Activated CD8-positive, alpha-beta memory T cell treated with anti-CD3 and anti-CD28 coated beads, Interleukin-2, amount 50 U/mL, for 24 hours (primary cell): ENCODE measurements around the gene C4B.
"Not testable (repeated sequence)": the region's sequence is repeated elsewhere in the genome, so short reads cannot be mapped to it uniquely, and the experiment has no call there.

Source experiments
- DNase-seq: peaks from one replicate; pipeline ENCODE4 v3.0.0-alpha.2; 2020; ENCODE audit errors: extremely low read depth

Gene C4B

DNA sequence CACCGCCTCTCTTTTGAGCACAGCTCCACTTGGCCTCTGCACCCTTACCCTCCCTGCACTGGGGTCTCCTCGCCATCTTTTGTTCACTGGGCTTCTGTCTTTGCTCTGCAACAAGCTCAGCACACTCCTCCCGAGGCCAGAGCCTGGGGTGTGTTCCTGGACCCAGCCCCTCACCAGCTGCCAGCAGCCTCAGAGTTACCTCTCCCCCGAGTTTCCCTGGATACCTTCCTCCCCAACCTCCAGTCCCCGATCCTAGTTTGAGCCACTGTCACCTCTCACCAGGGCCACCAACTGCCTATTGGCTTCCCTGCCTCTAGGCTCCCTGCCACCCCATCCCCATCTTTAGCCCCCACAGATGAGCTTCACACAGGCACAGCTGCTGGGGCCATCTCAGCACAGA is 36.0 kb downstream of the C4B start:
- no peak for DNase-seq

DNA sequence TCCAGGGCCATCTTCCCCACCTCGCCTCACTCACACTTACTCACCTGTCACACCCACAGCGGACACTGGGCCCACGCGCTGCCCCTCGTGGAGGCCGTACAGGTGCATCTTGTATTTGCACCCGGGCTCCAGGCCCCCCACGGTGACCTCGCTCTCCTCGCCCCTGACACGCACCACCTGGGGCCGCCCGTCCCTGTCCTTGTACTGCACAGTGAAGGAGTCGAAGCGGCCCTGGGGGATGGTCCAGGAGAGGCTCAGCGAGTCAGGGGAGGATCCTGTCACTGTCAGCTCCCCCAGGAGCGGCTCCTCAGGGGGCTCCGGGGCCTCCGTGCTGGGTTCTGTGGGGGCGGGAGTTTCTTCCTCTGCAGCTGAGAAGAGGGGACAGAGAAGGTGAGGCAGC is 38.0 kb downstream of the C4B start:
- DNase-seq: not testable (repeated sequence)

- not testable (repeated sequence) for DNase-seq
Measured at GRCh38 chr6:32053314-32053713, 38.7 kb downstream of the C4B start.

DNA sequence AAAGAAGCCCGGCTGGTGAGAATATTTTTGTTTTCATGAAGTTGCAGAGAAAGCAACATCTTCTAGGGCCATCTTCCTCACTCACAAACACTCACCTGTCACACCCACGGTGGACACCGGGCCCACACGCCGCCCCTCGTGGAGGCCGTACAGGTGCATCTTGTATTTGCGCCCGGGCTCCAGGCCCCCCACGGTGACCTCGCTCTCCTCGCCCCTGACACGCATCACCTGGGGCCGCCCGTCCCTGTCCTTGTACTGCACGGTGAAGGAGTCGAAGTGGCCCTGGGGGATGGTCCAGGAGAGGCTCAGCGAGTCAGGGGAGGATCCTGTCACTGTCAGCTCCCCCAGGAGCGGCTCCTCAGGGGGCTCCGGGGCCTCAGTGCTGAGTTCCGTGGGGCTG is 41.2 kb downstream of the C4B start:
- not testable (repeated sequence) for DNase-seq

- DNase-seq: no peak
Measured at GRCh38 chr6:32056254-32056653, 41.7 kb downstream of the C4B start.

DNA sequence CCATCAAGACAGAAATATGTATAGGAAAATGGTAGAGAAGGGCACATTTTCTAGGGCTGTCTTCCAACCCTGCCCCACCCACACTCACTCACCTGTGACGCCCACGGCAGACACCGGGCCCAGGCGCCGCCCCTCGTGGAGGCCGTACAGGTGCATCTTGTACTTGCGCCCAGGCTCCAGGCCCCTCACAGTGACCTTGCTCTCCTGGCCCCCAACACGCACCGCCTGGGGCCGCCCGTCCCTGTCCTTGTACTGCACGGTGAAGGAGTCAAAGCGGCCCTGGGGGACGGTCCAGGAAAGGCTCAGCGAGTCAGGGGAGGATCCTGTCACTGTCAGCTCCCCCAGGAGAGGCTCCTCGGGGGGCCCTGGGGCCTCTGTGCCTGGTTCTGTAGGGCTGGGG is 43.4 kb downstream of the C4B start:
- DNase-seq: no peak

DNA sequence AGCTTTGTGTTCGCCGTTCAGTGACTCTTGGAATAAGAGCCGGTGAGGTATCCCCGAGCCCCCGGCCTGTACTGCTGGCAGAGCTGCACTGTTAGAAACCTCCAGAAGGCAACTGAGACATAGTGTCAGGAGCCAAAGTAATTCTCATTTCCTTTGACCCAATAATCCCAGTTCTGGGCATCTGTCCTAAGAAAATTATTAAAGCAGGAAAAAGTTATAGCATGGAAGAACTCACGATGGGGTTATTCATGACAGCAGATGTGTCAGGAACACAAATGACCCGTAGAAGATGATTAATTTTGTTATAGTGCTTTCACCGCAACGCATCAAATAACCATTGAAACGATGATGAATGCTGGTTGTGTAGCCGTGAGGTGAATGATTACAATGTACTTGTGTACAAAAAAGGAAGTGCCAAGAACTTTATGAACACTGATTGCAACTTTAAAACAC is 43.9 kb downstream of the C4B start:
- DNase-seq: no peak

DNA sequence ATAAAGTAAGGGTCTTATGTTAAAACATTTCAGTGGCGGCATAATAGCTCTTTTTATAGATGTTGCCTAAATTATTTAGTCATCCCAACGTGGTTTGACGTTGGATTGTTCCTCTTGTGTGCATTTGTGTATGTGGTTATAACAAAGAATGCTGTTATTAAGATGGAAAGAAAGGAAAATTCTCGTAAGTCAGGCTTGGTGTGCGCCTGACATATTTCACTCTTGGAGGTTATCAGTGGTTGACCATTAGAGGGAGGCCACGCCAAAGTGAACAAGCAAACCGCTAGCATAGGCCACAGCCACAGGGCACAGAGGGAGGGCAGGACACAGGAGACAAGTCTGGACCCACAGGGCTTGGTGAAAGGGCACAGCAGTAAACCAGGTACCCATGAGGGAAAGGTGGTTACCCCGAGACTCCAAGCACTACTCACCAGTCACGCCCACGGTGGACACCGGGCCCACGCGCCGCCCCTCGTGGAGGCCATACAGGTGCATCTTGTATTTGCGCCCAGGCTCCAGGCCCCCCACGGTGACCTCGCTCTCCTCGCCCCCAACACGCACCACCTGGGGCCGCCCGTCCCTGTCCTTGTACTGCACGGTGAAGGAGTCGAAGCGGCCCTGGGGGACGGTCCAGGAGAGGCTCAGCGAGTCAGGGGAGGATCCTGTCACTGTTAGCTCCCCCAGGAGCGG is 46.5 kb downstream of the C4B start:
- no peak for DNase-seq

DNA sequence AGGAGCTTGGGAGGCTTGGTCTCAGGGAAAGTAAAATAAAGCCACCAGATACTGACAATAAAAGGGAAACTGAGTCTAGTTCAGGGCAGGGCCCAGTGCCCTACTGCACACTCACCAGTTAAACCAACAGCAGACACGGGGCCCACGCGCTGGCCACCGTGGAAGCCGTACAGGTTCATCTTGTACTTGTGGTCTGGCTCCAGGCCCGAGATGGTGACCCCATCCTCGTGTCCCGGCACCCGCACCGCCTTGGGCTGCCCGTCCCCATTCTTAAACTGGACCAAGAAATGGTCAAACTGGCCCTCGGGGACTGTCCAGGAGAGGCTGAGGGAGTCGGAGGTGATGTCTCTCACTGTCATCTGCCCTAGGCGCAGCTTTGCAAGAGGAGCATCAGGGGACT is 50.1 kb downstream of the C4B start:
- DNase-seq: no peak

DNA sequence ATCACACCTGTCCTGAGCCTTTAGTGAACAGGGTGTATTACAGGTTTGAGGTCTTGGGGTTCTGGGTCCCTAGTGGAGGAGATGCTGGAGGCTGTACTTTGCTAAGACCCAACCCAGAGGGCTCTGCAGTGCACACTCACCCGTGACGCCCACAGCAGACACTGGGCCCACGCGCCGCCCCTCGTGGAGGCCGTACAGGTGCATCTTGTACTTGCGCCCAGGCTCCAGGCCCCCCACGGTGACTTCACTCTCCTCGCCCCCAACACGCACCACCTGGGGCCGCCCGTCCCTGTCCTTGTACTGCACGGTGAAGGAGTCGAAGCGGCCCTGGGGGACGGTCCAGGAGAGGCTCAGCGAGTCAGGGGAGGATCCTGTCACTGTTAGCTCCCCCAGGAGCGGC is 52.9 kb downstream of the C4B start:
- not testable (repeated sequence) for DNase-seq

GRCh38 chr6:32068315-32068714 is 53.7 kb downstream of the C4B start:
- not testable (repeated sequence) for DNase-seq

GRCh38 chr6:32068867-32069266 is 54.3 kb downstream of the C4B start:
- DNase-seq: no peak

GRCh38 chr6:32069460-32069859 is 54.9 kb downstream of the C4B start:
- DNase-seq: no peak

DNA sequence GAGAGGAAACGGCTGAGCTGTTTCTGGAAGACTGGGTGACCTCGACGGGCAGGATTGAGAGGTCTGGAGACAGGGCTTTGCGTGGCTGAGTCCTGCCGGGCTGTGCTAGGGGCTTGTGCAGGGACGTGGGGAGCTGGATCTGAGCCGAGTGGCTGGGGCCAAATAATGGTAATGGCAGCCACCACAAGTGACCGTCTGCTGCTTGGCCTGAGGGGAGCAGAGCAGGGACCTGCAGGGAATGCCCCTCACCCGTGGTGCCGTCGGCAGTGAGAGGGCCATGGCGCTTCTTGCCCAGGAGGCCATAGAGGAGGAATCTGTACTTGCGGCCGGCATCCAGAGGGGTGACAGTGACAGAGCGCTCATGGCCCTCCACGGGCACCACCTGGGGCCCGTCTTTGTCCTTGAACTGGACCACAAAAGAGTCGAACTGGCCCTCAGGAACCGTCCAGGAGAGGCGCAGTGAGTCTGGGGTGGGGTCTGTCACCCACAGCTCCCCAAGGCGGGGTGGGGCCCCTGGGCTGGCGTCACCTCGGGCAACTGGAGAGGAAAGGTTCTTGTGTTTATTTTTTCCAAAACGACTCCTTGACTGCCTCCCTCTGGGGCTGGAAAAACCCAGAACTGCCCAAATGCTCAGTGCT is 55.4 kb downstream of the C4B start:
- DNase-seq: no peak

DNA sequence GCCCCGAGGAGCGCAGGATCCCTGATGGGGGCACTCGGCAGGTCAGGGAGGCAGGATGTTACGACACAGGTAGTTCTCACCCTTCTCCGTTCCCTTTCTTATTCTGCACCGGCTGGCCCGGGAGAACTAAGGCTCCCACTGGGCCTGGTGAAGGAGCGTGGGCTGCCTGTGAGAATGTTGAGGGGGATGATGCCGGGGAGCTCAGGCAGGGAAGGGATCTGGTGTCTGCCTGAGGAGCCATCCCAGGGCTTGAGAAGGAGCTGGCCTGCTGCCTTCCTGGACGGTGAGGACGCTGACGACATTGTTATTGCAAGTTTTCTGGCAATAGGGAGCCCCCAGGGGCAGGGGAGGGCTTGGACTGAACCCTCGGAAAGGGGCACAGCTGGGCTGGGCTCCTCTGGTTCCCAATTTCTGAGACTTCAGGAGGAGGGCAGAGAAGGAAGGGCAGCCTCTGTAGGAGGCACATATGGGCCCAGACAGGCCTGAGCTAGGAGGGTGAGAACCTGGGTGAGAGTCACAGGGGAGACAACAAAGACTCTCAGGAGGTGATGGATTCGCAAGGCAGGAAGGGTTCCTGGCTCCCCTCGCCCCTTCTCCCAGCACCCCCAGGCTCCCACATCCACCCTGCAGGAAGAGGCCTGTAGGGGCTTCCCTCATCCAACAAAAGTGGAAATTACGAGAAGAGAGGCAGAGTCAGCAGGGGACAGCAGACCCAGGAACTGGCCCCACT is 56.4 kb downstream of the C4B start:
- no peak for DNase-seq

DNA sequence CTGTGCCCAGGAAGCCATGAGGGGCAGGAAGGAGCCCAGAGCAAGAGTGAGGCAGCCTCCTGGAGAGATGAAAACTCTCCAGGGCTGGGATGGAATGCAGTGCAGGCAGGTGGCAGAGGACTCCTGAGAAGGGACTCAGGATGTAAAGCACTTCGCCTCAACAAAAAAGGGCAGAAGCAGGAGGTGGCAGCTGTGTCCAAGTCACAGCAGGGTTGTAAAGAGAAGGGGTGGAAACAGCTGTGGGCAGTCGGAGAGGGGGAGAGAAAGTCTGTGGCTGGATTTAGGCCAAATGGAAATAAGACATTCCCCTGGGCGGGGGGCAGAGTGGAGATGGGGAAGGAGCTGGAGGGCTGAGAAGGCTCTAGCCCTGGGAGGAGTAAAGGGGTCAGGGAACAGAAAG is 58.5 kb downstream of the C4B start:
- DNase-seq: no peak

GRCh38 chr6:32073613-32074012 is 59.0 kb downstream of the C4B start:
- DNase-seq: no peak

GRCh38 chr6:32074996-32075532 is 60.5 kb downstream of the C4B start:
- no peak for DNase-seq

DNA sequence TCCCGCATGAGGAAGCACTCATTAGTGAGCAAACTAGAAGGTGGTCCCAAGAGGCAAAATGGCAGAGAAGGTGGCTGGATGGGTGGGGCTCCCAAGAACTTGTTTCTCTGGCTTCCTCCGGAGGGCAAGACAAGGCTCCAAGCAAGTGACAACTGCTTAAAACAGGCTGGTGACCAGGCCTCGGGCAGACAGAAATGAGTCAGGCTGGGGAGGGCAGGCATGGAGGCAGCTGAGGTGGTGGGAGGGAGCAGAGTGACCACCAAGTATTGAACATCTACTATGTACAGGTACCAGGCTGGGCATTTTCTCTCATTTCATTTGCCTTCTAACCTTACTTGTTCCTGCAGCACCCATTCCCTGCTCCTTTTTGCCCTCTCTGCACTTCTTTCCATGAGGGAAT is 61.2 kb downstream of the C4B start:
- no peak for DNase-seq

GRCh38 chr6:32076321-32076809 is 61.8 kb downstream of the C4B start:
- no peak for DNase-seq

DNA sequence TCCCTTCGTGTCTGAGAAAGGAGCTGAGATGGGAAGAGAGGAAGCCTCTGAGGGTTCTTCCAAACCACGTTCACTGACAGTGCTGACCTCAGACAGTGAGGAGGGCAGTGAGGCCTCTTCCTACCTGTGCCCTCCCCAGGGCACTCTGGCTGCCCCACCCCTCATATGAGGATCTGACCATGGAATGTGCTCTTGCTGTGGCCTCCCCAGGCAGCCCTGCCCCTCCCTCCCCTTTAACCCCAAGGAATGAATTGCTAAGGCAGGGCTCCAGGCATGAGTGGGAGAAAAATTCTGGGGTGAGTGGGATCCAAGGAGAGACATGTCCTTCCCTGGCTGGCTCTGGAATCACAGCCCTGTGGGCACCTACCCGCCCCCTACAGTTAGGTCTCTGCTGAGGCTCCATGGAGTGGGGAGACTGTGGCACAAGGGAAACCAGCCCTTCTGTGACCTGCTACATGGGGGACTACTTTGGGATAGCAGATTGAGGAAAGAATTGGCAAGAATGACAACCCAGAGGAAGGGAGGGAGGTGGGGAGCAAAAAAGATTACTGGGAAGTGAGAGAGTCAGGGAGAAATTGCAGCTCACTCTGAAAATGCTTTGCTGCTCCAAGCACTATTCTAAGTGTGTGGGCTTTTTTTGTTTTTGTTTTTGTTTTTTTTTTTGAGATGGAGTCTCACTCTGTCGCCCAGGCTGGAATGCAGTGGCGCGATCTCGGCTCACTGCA is 65.1 kb downstream of the C4B start:
- DNase-seq: no peak
